Measurements from ENCODE around the gene BCOR.

The BCOR gene

DNA sequence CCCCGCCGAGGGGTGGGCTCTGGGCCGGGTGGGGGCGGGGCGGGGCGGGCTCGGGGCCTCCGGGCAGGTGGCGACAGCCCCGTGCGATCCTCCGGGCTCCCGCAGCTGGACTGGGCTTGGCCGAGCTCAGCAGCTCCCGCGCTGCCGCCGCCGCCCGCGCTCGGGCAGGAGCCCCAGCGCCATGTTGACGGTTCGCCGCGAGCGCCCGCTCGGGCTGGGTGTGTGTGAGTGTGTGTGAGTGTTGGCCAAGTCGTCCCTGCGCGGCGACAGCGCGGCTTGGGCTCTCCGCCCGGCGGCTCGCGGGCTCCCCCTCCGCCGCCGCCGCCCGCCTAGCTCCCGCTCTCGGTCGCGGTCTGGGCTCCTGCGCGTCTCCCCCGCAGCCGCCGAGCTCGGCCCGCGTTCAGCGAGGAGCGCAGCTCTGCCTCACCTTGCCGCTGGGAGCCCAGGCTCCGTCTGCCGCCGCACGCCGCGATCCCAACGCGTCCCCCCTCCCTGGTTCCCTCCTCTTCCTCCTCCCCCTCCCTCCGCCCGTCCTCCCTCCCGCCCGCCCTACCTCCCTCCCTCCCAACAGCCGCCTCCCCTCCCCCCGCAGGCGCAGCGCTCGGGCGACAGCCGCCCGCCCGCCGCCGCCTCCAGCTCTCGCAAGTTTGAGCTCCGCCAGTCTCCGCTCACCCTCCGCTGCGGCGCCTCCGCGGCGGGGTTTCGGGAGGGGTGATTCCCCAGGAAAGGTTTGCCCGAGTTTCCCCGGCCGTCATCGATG lies at the start of gene BCOR:
Gene BCOR (minus strand): TSS at position 455 of the 760 bp plus-strand sequence. CDS start 20,029 bp downstream, outside the sequence.
- H3K36me3 Mint-ChIP-seq (ENCODE audit: low read depth) = no peaks in the 10 kb centered on the region
- peak within 1 kb of the TSS; percentile 88 for H3K4me3 Mint-ChIP-seq
- H3K27ac Mint-ChIP-seq = peak within 1 kb of the TSS; percentile 92
- H3K9me3 Mint-ChIP-seq = no peaks in the 10 kb centered on the region
- no peaks in the 10 kb centered on the region for H3K27me3 Mint-ChIP-seq (ENCODE audit: low read depth)
- H3K4me1 Mint-ChIP-seq (ENCODE audit: low read depth) = peaks cover 18% of the 10 kb centered on the region

DNA sequence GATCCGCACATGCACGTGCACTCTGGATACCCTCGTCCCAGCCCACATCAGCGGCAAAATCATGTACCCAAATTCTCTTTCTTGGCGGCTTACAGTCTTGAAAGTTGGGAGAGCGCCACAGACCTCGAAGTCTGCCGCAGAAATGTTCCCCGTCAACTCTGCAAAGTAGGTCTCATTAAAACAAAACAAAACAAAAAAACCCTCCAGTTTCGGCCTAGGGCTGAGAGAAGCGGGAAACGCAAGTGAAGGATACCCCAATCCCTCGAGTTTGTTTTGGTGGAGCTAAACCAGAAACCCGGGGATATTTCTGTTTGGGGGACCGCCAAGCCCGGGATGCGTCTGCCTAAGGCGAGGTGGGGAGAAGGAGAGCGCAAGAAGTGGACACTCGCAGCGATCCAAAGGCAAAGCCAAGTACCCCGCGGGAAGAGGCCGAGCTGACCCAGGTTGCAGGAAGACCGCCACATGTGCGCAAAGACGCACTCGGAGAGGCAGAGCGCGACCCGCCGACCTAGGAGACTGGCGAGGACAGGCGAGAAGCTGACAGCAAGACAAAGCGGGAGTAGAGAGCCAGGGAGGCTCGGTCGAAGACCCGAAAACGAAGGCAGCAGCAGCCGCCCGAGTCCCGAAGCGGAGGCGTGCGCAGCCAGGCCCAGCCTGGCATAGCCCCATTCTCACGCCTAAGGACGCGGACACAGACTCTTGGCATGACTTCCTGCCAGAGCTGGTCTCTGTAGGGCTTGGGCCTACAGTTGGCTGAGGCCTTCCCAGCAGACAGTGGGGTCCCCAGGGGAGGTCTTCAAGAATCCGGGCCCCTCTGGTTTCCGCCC lies 49.6 kb upstream of the BCOR start:
- Mint-ChIP-seq H3K4me3 (peak overlapping the region; percentile 14), H3K27ac (no peak overlapping the region), H3K9me3 (no peaks in the 10 kb centered on the region), H3K27me3 (ENCODE audit: low read depth) (peaks cover 9% of the 10 kb centered on the region), H3K4me1 (ENCODE audit: low read depth) (peaks cover 2% of the 10 kb centered on the region), H3K36me3 (ENCODE audit: low read depth) (no peaks in the 10 kb centered on the region)

DNA sequence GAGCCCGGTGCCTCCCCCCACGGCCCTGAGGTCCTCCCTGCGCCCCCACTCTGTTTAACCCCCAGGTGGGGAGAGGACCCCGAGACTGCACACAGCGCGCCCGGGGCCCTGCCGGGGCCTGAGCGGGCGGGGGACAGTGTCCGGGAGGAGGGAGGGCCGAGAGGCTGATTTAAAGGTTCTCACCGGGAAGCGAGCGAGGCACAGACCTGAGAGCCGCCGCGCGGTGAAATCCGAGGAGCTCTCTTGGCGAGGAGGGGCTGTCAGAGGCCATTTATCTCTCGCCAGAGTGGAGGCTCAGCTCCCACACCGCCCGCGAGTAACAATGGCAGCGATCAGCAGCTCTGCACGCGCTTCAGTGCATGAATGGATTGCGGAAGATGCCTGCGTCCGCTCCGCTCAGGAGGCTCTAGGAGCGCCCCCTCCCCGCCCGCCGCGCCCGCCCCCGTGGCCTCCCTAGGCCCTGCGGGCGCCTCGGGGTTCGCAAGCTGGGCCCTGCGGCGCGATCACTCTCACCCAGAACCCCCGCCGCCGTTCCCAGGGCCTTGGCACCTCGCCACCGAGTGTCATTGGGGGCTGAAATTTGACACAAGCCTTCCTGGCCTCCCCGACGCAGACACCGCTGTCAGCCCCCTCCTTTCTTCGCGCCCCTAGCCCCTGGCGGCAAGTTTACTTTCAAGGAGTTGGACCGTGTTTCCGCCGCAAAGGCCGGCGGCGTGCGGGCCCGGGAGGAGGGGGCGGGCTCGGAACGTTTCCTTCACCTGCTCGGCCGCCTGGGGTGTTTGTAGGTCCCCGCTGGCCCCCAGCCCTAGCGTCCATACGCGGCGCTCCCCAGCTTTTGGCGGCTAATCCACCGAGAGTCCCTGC lies 48.7 kb upstream of the BCOR start:
- Mint-ChIP-seq H3K36me3 (ENCODE audit: low read depth) (no peaks in the 10 kb centered on the region), H3K9me3 (no peaks in the 10 kb centered on the region), H3K27me3 (ENCODE audit: low read depth) (peaks cover 9% of the 10 kb centered on the region), H3K4me1 (ENCODE audit: low read depth) (peaks cover 2% of the 10 kb centered on the region), H3K27ac (no peak overlapping the region), H3K4me3 (peak overlapping the region; percentile 21)

DNA sequence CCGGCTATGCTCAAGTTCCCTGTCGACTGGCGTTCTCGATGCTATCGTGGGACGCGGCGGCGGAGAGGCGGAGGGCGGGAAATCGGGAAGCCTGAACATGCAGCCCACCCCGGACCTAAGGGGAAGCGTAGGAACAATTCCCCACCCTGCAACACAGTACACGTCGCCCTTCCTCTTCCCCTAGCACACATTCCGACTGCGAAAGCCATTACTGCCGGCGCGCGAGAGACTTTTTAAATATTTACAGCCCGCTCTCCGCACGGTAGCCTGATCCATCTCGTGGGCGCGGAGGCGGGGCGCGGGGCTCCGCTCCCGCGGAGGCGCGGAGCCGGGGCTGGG lies 48.1 kb upstream of the BCOR start:
- Mint-ChIP-seq H3K27me3 (ENCODE audit: low read depth) (peaks cover 9% of the 10 kb centered on the region), H3K36me3 (ENCODE audit: low read depth) (no peaks in the 10 kb centered on the region), H3K4me3 (peak overlapping the region; percentile 35), H3K27ac (no peak overlapping the region), H3K9me3 (no peaks in the 10 kb centered on the region), H3K4me1 (ENCODE audit: low read depth) (peaks cover 2% of the 10 kb centered on the region)

DNA sequence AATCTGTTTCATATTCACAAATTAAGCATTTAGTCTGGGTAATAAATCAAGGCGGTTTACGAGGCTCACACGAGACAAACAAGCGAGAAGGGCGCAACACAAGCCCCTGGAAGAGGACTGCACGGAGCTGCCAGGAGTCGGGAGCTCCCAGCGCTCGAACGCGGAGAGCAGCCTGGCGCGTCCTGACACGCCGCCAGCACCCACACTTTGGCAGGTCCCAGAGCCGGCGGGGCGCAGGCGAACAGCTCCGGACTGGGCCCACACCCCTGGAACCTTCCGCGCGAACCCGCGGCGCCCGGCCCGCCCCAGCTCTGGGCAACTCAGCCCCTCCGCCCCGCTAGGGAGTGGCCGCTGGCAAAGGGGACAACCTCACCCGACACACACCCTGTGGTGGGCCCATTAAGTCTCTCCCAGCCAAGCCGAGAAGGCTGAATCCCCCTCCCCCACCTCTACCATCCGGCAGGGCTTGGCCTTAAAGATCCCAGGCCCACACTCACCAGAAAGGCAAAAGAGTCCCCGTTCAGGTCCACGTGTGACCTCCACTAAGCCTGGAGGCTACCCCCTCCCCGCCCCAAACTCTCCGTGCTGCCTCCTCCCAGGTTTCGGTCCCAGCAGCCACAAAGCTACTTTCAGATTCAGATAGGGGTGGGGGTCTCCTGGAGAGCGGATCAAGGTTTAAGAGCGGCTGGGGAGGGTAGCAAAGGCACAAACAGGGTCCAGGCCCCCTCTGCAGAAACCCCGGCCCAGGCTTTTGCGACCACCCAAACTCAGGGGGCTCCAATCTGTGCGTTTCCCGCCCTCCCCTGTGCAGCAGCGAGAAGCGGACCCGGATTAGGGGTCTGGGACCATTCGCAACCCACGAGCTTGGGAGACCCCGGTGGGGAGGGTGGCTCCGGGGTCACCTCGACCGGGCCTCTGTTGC lies 47.5 kb upstream of the BCOR start:
- no peaks in the 10 kb centered on the region for H3K36me3 Mint-ChIP-seq (ENCODE audit: low read depth)
- peaks cover 2% of the 10 kb centered on the region for H3K4me1 Mint-ChIP-seq (ENCODE audit: low read depth)
- H3K9me3 Mint-ChIP-seq = no peaks in the 10 kb centered on the region
- H3K4me3 Mint-ChIP-seq = no peak overlapping the region
- peaks cover 9% of the 10 kb centered on the region for H3K27me3 Mint-ChIP-seq (ENCODE audit: low read depth)
- H3K27ac Mint-ChIP-seq = no peak overlapping the region

DNA sequence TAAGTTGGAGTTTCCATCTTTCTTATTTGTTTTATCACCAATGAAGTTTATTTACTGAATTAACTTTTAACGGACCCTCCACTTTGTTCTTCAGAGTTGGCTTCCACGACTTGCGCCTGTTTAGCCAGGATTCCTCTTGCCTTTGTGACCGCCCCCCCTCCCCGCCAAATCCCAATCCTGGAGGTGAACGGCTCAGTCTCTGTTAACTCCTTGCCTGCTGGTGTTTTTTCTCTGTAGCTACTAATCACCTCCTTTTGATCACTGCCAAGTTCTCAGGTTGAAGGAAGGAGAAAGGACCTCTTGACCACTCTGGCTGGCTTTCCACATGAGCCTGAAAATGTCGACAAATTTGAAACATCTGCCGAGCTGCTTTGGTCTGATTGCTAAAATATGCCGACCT lies 46.8 kb upstream of the BCOR start:
- H3K9me3 Mint-ChIP-seq = no peaks in the 10 kb centered on the region
- H3K4me1 Mint-ChIP-seq (ENCODE audit: low read depth) = peaks cover 2% of the 10 kb centered on the region
- H3K36me3 Mint-ChIP-seq (ENCODE audit: low read depth) = no peaks in the 10 kb centered on the region
- peaks cover 9% of the 10 kb centered on the region for H3K27me3 Mint-ChIP-seq (ENCODE audit: low read depth)
- no peak overlapping the region for H3K4me3 Mint-ChIP-seq
- no peak overlapping the region for H3K27ac Mint-ChIP-seq

DNA sequence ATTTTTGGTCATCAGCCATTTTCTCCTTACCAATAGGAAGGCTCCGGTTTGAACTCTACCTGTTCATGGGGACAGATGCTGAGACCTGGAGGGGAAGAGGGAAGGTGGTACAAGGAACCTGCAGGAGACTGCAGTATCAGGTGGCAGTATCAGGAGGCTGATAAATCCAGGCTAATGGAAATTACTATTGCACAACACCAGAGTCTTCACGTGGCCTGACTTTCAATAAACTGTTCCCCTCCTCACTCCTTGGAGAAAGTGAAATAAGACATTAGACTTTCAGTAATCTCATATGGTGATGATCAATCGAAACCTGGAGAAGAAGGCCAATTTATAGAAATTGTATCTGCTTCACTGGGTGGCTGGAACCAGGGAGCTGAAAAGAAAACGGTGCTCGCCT lies 46.2 kb upstream of the BCOR start:
- H3K9me3 Mint-ChIP-seq = no peaks in the 10 kb centered on the region
- H3K4me1 Mint-ChIP-seq (ENCODE audit: low read depth) = peaks cover 2% of the 10 kb centered on the region
- H3K27ac Mint-ChIP-seq = no peak overlapping the region
- H3K36me3 Mint-ChIP-seq (ENCODE audit: low read depth) = no peaks in the 10 kb centered on the region
- no peak overlapping the region for H3K4me3 Mint-ChIP-seq
- H3K27me3 Mint-ChIP-seq (ENCODE audit: low read depth) = peaks cover 9% of the 10 kb centered on the region

DNA sequence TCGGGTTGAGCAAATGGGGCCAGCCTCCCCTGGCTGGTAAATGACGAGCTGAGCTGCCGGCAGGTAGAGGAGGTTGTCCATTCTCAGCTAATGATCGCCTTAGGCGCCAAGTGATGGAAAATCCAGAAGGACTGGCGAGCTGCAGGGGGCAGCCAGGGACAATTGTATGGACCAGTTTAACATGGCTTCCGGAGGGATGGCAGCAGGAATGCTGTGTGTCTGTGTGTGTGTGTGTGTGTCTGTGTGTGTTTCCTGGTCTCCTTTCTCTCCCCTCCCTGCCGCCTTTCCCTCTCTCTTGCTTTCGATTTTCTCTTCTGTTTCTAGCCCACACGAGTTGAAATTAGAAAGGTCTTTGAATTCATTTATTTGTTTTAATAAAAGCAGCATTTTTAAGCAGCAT lies 45.2 kb upstream of the BCOR start:
- Mint-ChIP-seq H3K27ac (peak overlapping the region; percentile 26), H3K27me3 (ENCODE audit: low read depth) (peaks cover 5% of the 10 kb centered on the region), H3K4me3 (no peak overlapping the region)

DNA sequence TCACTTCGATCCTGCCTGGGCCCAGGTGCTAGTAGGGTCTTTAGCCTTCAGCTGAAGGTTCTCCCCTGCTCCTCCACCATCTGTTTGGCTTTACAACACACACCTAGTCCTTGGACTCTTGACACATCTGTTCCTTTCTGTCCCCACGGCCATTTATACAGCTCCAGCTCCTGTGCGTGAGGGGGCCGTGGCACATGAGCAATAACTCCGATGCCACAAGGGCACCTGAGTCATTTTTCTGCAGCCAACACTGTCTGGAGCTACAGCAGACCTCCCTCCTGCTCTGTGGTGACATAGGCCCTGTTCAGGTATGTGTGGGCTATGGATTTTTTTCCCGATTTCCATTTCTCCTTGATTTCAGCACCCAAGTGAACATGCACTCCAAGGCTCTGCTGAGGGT lies 44.7 kb upstream of the BCOR start:
- Mint-ChIP-seq H3K4me3 (no peak overlapping the region), H3K27me3 (ENCODE audit: low read depth) (peaks cover 5% of the 10 kb centered on the region), H3K27ac (no peak overlapping the region), H3K36me3 (ENCODE audit: low read depth) (no peaks in the 10 kb centered on the region), H3K9me3 (no peaks in the 10 kb centered on the region), H3K4me1 (ENCODE audit: low read depth) (no peaks in the 10 kb centered on the region)

More for the DNA sequence above, 45.2 kb upstream of the BCOR start:
- no peaks in the 10 kb centered on the region for H3K9me3 Mint-ChIP-seq
- no peaks in the 10 kb centered on the region for H3K36me3 Mint-ChIP-seq (ENCODE audit: low read depth)
- no peaks in the 10 kb centered on the region for H3K4me1 Mint-ChIP-seq (ENCODE audit: low read depth)

DNA sequence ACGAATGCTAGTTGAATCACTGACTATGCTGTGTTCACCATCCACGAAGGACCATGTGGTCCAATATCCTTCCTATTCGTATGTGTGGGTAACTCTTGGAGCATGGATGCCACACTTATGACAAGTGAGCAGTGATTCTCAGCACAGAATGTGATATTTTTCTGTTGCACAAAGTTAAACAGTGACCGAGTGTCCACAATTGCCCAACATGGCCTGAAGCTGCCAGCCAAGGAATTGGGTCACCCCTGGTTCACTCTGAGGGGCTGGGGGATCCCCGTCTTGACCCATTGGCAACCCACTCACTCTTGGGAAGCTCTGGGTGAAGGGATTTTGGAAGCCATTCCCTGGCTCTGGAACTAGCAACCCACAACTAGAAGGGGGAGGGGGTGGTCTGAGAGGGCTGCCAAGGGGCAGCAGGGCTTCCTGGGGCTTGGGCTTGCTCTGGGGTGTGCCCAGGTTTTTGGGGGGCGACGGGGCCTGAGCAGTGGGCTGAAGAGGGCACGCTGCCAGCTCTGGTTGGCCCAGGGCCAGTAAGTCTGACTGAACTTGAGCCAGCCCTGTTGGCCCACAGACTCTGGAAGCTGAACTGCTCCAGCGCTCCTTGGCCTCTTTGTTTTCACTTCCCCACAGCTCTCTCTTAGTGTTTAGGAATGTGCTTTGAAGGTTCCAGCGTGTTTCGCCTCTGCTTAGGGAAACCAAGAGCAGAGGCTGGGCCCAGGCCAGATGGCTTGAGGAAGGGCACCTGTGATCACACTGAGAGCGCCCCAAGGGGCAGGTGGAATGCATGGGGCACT lies 43.1 kb upstream of the BCOR start:
- no peak overlapping the region for H3K4me3 Mint-ChIP-seq
- H3K36me3 Mint-ChIP-seq (ENCODE audit: low read depth) = no peaks in the 10 kb centered on the region
- no peak overlapping the region for H3K27ac Mint-ChIP-seq
- H3K4me1 Mint-ChIP-seq (ENCODE audit: low read depth) = no peaks in the 10 kb centered on the region
- H3K9me3 Mint-ChIP-seq = no peaks in the 10 kb centered on the region
- no peaks in the 10 kb centered on the region for H3K27me3 Mint-ChIP-seq (ENCODE audit: low read depth)

DNA sequence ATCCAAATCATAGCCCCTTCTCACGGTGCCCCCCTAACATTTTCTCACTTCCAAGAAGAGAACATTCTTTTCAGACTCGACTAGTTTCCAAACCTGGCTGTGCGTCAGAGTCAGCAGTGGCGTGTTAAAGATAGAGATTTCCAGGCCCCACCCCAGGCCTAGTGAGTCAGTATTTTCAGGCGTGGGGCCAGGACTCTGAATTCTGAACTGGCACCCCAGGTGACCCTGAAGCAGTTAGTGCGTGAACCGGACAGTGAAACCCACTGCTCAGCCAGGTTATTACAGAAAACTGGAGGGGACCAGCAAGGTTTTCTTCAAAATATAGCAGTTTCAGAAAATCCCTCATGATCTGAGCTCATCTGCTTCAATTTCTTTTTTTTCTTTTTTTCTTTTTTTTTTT lies 35.0 kb upstream of the BCOR start:
- no peaks in the 10 kb centered on the region for H3K9me3 Mint-ChIP-seq
- H3K36me3 Mint-ChIP-seq (ENCODE audit: low read depth) = no peaks in the 10 kb centered on the region
- no peak overlapping the region for H3K4me3 Mint-ChIP-seq
- H3K27ac Mint-ChIP-seq = no peak overlapping the region
- H3K4me1 Mint-ChIP-seq (ENCODE audit: low read depth) = no peaks in the 10 kb centered on the region
- H3K27me3 Mint-ChIP-seq (ENCODE audit: low read depth) = no peaks in the 10 kb centered on the region

DNA sequence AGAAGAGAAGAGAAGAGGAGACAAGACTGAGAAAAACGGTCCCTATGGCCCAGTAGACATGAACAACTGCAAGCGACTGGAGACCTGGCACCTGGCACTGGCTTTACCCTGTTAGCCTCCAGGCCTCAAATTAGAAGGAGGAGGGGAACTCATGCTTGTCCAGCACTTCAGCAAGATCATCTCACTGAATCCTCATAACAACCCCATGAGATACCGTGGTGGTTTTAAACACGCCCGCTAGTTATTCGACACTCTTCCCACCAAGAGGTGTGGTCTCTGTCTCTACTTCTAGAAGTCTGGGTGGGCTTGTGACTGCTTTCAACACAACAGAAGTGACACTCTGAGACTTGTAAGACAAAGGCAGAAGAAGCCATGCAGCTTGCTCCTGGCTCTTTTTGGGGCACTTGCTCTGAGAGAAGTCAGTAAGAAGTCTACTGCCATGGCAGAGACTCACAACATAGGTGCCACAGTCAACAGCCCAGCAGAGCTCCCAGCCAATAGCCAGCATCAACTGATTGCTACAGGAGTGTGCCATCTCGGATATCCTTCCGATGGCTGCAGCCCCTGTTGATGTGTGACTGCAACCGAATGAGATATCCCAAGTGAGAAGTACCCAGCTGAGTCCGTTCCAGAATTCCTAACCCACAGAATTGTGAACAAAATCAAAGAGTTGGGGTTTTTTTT lies 34.0 kb upstream of the BCOR start:
- H3K36me3 Mint-ChIP-seq (ENCODE audit: low read depth) = no peaks in the 10 kb centered on the region
- no peak overlapping the region for H3K4me3 Mint-ChIP-seq
- H3K27me3 Mint-ChIP-seq (ENCODE audit: low read depth) = no peaks in the 10 kb centered on the region
- peaks cover 4% of the 10 kb centered on the region for H3K4me1 Mint-ChIP-seq (ENCODE audit: low read depth)
- H3K9me3 Mint-ChIP-seq = no peaks in the 10 kb centered on the region
- no peak overlapping the region for H3K27ac Mint-ChIP-seq

DNA sequence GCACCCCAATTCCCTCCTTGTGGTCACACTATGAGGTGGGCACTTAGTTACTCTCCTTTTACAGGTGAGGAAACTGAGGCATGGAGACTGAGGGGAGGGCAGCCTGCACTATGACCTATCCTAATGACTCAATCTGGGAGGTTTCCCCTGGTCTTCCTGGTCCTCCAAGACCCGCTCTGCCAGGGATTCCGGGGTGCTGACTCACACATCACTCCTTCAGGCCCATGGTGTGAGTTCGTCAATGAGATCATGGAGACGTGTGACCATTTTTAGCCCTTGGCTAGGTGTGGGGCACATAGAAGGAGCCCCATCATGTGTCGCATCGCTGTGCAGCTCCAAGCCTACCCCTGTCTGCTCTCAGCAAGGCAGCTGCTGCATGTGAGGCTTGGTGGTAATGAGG lies 32.4 kb upstream of the BCOR start:
- no peak overlapping the region for H3K27ac Mint-ChIP-seq
- no peaks in the 10 kb centered on the region for H3K9me3 Mint-ChIP-seq
- peaks cover 4% of the 10 kb centered on the region for H3K4me1 Mint-ChIP-seq (ENCODE audit: low read depth)
- H3K27me3 Mint-ChIP-seq (ENCODE audit: low read depth) = no peaks in the 10 kb centered on the region
- H3K36me3 Mint-ChIP-seq (ENCODE audit: low read depth) = no peaks in the 10 kb centered on the region
- H3K4me3 Mint-ChIP-seq = no peak overlapping the region

Data from T-helper 1 cell treated with Interleukin-12 subunit alpha and Interleukin-12 subunit beta and Interleukin-4 antibody, amounts not matched to agents 30 μg/mL and 1 μg/mL, for 36 hours (primary cell).